WTC11 (cell line): ENCODE results near the gene F10.

Source experiments
- CREM ChIP-seq: sonication (generic); formaldehyde crosslinking; IDR thresholded peaks from 2 replicates; pipeline ENCODE4 v1.8.1; 2022; ENCODE audit warnings: mild to moderate bottlenecking, missing genetic modification reagents, moderate library complexity
- CTCF ChIP-seq: fragments of 200-600 bp; IDR thresholded peaks from 2 replicates; pipeline ENCODE4 v1.8.0; 2022; ENCODE audit warnings: antibody characterized with exemption
- JUN ChIP-seq: sonication (generic); formaldehyde crosslinking; IDR thresholded peaks from 2 replicates; pipeline ENCODE4 v1.8.0; 2023; ENCODE audit warnings: mild to moderate bottlenecking, missing genetic modification reagents
- SMAD4 ChIP-seq: sonication (generic); formaldehyde crosslinking; IDR thresholded peaks from 2 replicates; pipeline ENCODE4 v1.8.0; 2022; ENCODE audit warnings: mild to moderate bottlenecking, missing genetic modification reagents

GRCh38 chr13:113168211-113168610 lies 45.6 kb downstream of the F10 start:
- TF ChIP-seq SMAD4 (CRISPR knock-in tag) (no peak), CREM (CRISPR knock-in tag) (no peak), JUN (CRISPR knock-in tag) (no peak), CTCF (no peak)
